GM18861 (cell line): ENCODE data around the gene DRC7.

ENCODE experiments used
- ATAC-seq: cut with Tn5 transposase; IDR thresholded peaks from one replicate; pipeline ENCODE4 v1.9.1; 2021; ENCODE audit not compliant: unreplicated experiment

DRC7 gene

GRCh38 chr16:57690782-57691471 is 3.7 kb upstream of the DRC7 start:
- ATAC-seq: no peak

- no peak for ATAC-seq
These were observed 2.0 kb upstream of the DRC7 start for GRCh38 chr16:57692636-57693035.

GRCh38 chr16:57693550-57693949 is 1.1 kb upstream of the DRC7 start:
- no peak for ATAC-seq

- ATAC-seq: no peak
These were observed 328 bp upstream of the DRC7 start for GRCh38 chr16:57694231-57694724.

GRCh38 chr16:57695680-57696069 is 1.1 kb downstream of the DRC7 start:
- no peak for ATAC-seq

- ATAC-seq: no peak
These were observed 1.6 kb downstream of the DRC7 start for GRCh38 chr16:57696240-57696639.

- no peak for ATAC-seq
These were observed 3.4 kb downstream of the DRC7 start for GRCh38 chr16:57697896-57698537.

- no peak for ATAC-seq
These were observed 4.3 kb downstream of the DRC7 start for GRCh38 chr16:57698812-57699405.

GRCh38 chr16:57699481-57699880 is 4.9 kb downstream of the DRC7 start:
- no peak for ATAC-seq

- ATAC-seq: no peak
These were observed 5.3 kb downstream of the DRC7 start for GRCh38 chr16:57699899-57700298.

- ATAC-seq: no peak
These were observed 6.4 kb downstream of the DRC7 start for GRCh38 chr16:57700781-57701551.

- no peak for ATAC-seq
These were observed 7.3 kb downstream of the DRC7 start for GRCh38 chr16:57701759-57702371.

- no peak for ATAC-seq
These were observed 8.9 kb downstream of the DRC7 start for GRCh38 chr16:57703416-57704010.

- ATAC-seq: no peak
These were observed 9.7 kb downstream of the DRC7 start for GRCh38 chr16:57704011-57704904.

- ATAC-seq: no peak
These were observed 10.6 kb downstream of the DRC7 start for GRCh38 chr16:57704905-57705852.

GRCh38 chr16:57706717-57707116 is 12.1 kb downstream of the DRC7 start:
- ATAC-seq: no peak

GRCh38 chr16:57707331-57707730 is 12.7 kb downstream of the DRC7 start:
- ATAC-seq: no peak

GRCh38 chr16:57708168-57708567 is 13.6 kb downstream of the DRC7 start:
- no peak for ATAC-seq

- no peak for ATAC-seq
These were observed 15.1 kb downstream of the DRC7 start for GRCh38 chr16:57709663-57710062.
